DOHH2 (cell line): ENCODE results near the gene MBP.

Experiments used
- H3F3A ChIP-seq: fragments of 200-600 bp; sonication (generic), shearing (Covaris generic); 2 replicates; pipeline ENCODE4 v1.6.0; 2016; ENCODE audit warnings: antibody characterized with exemption, mild to moderate bottlenecking; ENCODE audit not compliant: control insufficient read depth, insufficient read depth
- H3K27ac ChIP-seq: fragments of 200-600 bp; sonication (generic); 2 replicates; pipeline ENCODE4 v1.5.1; 2014; ENCODE audit warnings: low read depth, mild to moderate bottlenecking, low read length, moderate library complexity
- H3K27me3 ChIP-seq: fragments of 200-600 bp; sonication (generic); 2 replicates; pipeline ENCODE4 v1.6.1; 2014; ENCODE audit warnings: mild to moderate bottlenecking, low read length, mixed read lengths; ENCODE audit not compliant: control insufficient read depth
- H3K36me3 ChIP-seq: fragments of 200-600 bp; sonication (generic); 2 replicates; pipeline ENCODE4 v1.6.1; 2014; ENCODE audit warnings: mild to moderate bottlenecking, low read length, moderate library complexity, mixed read lengths; ENCODE audit not compliant: control insufficient read depth
- H3K4me1 ChIP-seq: fragments of 200-600 bp; sonication (generic); 2 replicates; pipeline ENCODE4 v1.6.1; 2014; ENCODE audit warnings: mild to moderate bottlenecking, low read length, mixed read lengths; ENCODE audit not compliant: control insufficient read depth
- H3K4me2 ChIP-seq: fragments of 200-600 bp; sonication (generic); 2 replicates; pipeline ENCODE4 v1.6.0; 2014; ENCODE audit warnings: mild to moderate bottlenecking, low read length, moderate library complexity
- H3K4me3 ChIP-seq: fragments of 200-600 bp; sonication (generic); 2 replicates; pipeline ENCODE4 v1.5.1; 2014; ENCODE audit warnings: mild to moderate bottlenecking, low read length, mixed read lengths
- H3K79me2 ChIP-seq: fragments of 200-600 bp; sonication (generic); 2 replicates; pipeline ENCODE4 v1.6.1; 2014; ENCODE audit warnings: mild to moderate bottlenecking, low read length, mixed read lengths; ENCODE audit not compliant: control insufficient read depth
- H3K9me2 ChIP-seq: fragments of 200-600 bp; sonication (generic); replicated peaks from 2 replicates; pipeline ENCODE4 v1.6.1; 2014; ENCODE audit warnings: mild to moderate bottlenecking, low read length, mixed read lengths; ENCODE audit not compliant: control insufficient read depth
- H3K9me3 ChIP-seq: fragments of 200-600 bp; sonication (generic); 2 replicates; pipeline ENCODE4 v1.6.1; 2014; ENCODE audit warnings: antibody characterized with exemption, low read length, mixed read lengths; ENCODE audit not compliant: control insufficient read depth, insufficient read depth
- H4K20me1 ChIP-seq: fragments of 200-600 bp; sonication (generic); 2 replicates; pipeline ENCODE4 v1.6.0; 2014; ENCODE audit warnings: low read depth, mild to moderate bottlenecking, antibody characterized with exemption, low read length, moderate library complexity; ENCODE audit not compliant: control insufficient read depth, insufficient read depth
- CTCF ChIP-seq: fragments of 200-600 bp; sonication (generic); IDR thresholded peaks from one replicate; pipeline ENCODE4 v1.5.1; 2014; ENCODE audit warnings: antibody characterized with exemption, mild to moderate bottlenecking, low read depth, low read length; ENCODE audit not compliant: poor library complexity, severe bottlenecking
- EZH2phosphoT487 ChIP-seq: fragments of 200-600 bp; sonication (generic); IDR thresholded peaks from 2 replicates; pipeline ENCODE4 v1.6.1; 2017; ENCODE audit warnings: borderline replicate concordance, mild to moderate bottlenecking, antibody characterized with exemption, low read length, moderate library complexity, mixed read lengths

MBP gene

DNA sequence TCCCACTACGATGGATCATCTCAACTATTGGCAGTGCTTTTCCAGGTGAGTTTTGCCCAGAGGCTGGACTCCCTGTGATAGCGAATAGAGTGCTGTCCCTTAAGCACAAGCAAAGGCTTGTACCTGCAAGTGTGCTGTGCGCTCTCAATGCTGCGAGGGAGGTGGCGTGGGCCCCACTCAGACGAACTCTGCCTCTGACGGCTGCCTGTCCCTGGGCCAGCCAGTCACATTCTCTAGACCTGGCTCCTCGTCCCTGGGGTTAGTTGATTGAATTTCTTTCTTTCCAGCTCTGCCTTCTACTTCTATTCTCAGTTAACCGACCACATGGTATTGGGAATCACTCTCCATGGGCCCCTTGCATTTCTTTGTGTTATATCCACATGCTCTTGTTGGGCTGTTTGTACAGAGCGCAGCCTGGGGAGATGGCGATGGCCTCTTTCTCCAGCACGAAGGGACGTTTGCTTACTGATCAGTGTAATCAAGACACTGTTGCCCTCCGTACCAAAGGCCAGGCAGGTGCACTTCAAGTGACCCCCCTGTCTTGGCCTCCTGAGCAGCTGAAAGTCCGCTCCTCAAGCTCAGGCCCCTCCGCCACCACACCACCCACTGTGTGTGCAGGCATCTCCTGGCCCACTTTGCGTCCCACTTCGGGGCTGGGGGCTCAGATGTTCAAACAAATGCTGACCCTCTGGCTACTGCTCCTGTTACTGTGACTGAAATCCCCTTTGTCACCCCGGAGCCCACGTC lies 158.9 kb downstream of the MBP start:
- Histone ChIP-seq H3K27ac (no peak overlapping the region), H3K9me3 (no peaks in the 10 kb centered on the region), H3K4me3 (no peak overlapping the region), H3K4me2 (no peak overlapping the region), H3K27me3 (no peaks in the 10 kb centered on the region), H4K20me1 (no peaks in the 10 kb centered on the region), H3K4me1 (peaks cover 39% of the 10 kb centered on the region), H3K36me3 (peaks cover 4% of the 10 kb centered on the region), H3K79me2 (no peaks in the 10 kb centered on the region), H3K9me2 (no peaks in the 10 kb centered on the region), H3F3A (peaks cover 27% of the 10 kb centered on the region)
- TF ChIP-seq EZH2phosphoT487, result no peak
- no peak for TF ChIP-seq CTCF

DNA sequence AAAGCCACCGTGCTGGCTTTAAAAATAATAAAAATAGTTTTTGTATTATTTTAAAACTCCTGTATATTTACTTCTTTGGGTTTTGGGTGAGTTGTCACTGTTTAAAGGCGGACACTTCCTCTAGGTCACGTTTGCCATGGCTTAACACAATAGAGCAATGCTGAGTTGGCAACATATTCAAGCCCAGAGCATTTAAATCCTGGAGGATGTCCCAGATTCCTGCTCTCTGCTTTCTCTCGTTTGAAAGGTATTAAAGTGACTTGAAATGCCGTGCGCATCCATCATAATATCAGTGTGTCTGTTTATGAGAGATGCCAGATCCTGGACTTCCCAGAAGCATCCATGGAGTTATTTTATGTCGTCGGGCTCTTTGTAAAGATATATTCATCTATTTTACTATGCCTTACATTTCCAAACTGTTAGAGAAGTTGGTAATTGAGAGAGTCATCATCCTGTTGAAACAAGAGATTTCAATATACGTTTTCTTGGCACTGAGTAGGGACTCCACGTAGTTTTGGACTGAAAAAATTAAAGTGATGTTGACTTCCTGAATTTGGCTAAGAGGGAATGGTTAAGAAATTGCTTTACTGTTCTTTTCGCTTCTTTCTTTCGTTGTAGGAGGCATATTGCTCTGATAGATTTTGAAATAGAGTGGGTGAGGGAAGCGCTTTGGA lies 159.6 kb downstream of the MBP start:
- H3K79me2 ChIP-seq, result no peaks in the 10 kb centered on the region
- H3K4me2 ChIP-seq, result no peak overlapping the region
- peaks cover 32% of the 10 kb centered on the region for H3K4me1 ChIP-seq
- H3K27me3 ChIP-seq, result no peaks in the 10 kb centered on the region
- no peaks in the 10 kb centered on the region for H4K20me1 ChIP-seq
- no peak overlapping the region for H3K4me3 ChIP-seq
- peaks cover 25% of the 10 kb centered on the region for H3F3A ChIP-seq
- no peak overlapping the region for H3K27ac ChIP-seq
- no peaks in the 10 kb centered on the region for H3K9me3 ChIP-seq
- no peak for TF ChIP-seq CTCF
- TF ChIP-seq EZH2phosphoT487, result no peak
- H3K9me2 ChIP-seq, result no peaks in the 10 kb centered on the region
- peaks cover 10% of the 10 kb centered on the region for H3K36me3 ChIP-seq

- H3K4me3 ChIP-seq, result no peak overlapping the region
- H3K4me1 ChIP-seq, result peaks cover 32% of the 10 kb centered on the region
- no peaks in the 10 kb centered on the region for H4K20me1 ChIP-seq
- H3K36me3 ChIP-seq, result peaks cover 17% of the 10 kb centered on the region
- H3K27ac ChIP-seq, result no peak overlapping the region
- H3K27me3 ChIP-seq, result no peaks in the 10 kb centered on the region
- no peak overlapping the region for H3K4me2 ChIP-seq
- H3K79me2 ChIP-seq, result peaks cover 3% of the 10 kb centered on the region
- no peaks in the 10 kb centered on the region for H3K9me2 ChIP-seq
- peaks cover 18% of the 10 kb centered on the region for H3F3A ChIP-seq
- no peak for TF ChIP-seq CTCF
- no peak for TF ChIP-seq EZH2phosphoT487
- H3K9me3 ChIP-seq, result peaks cover 3% of the 10 kb centered on the region
Observed at GRCh38 chr18:76972241-76972640, 160.3 kb downstream of the MBP start.
